HepG2 (cell line): Measurements from ENCODE around the gene MTHFS. TPM values are rescaled to one million over a fixed set of nuclear protein-coding genes. Genes with fewer than 3 reads are reported as not detected.
A peak's percentile ranks its signal among the peaks of the same experiment; 100 is the strongest.

Source experiments
- CBFB ChIP-seq: sonication (generic); formaldehyde crosslinking; IDR thresholded peaks from 2 replicates; pipeline ENCODE4 v1.4.0; 2020; ENCODE audit warnings: missing genetic modification reagents
- CREB3 ChIP-seq: sonication (generic); formaldehyde crosslinking; IDR thresholded peaks from 2 replicates; pipeline ENCODE4 v1.5.0; 2020; ENCODE audit warnings: missing genetic modification reagents
- KDM3A ChIP-seq: IDR thresholded peaks from 2 replicates; pipeline ENCODE4 v1.6.1; 2018; ENCODE audit warnings: low read depth, missing compliant biosample characterization
- MXD1 ChIP-seq: sonication (generic); formaldehyde crosslinking; IDR thresholded peaks from 2 replicates; pipeline ENCODE4 v1.4.0; 2020; ENCODE audit warnings: mild to moderate bottlenecking, missing genetic modification reagents
- NBN ChIP-seq: fragments of 450-650 bp; conservative IDR thresholded peaks from 2 replicates; pipeline ENCODE4 v1.6.1; 2017
- NR2C2 ChIP-seq: sonication (generic); formaldehyde crosslinking; IDR thresholded peaks from 2 replicates; pipeline ENCODE4 v1.4.0; 2020; ENCODE audit warnings: missing genetic modification reagents, mild to moderate bottlenecking, moderate library complexity, borderline replicate concordance
- SOX13 ChIP-seq, 3 experiments: fragments of 450-650 bp in 1 of 3; sonication (generic) in 1 of 3; formaldehyde crosslinking in 1 of 3; IDR thresholded peaks in 2 of 3; conservative IDR thresholded peaks in 1 of 3; 2 replicates each; pipeline versions ENCODE4 v1.5.0 to v1.6.1; 2016 to 2020; ENCODE audit warnings: antibody characterized with exemption in 1 of 3, mild to moderate bottlenecking in 1 of 3, missing compliant biosample characterization in 1 of 3, missing genetic modification reagents in 1 of 3, moderate library complexity in 1 of 3
- TMF1 ChIP-seq: sonication (generic); formaldehyde crosslinking; IDR thresholded peaks from 2 replicates; pipeline ENCODE4 v1.8.1; 2022; ENCODE audit warnings: low read depth, missing genetic modification reagents
- ZBTB3 ChIP-seq: sonication (generic); formaldehyde crosslinking; IDR thresholded peaks from 2 replicates; pipeline ENCODE4 v1.4.0; 2020; ENCODE audit warnings: low read depth, mild to moderate bottlenecking, moderate library complexity, missing genetic modification reagents, borderline replicate concordance
- ZBTB4 ChIP-seq: sonication (generic); formaldehyde crosslinking; IDR thresholded peaks from 2 replicates; pipeline ENCODE4 v1.4.0; 2020; ENCODE audit warnings: missing genetic modification reagents, mild to moderate bottlenecking, borderline replicate concordance
- ZFP82 ChIP-seq: sonication (generic); formaldehyde crosslinking; IDR thresholded peaks from 2 replicates; pipeline ENCODE4 v1.5.1; 2020; ENCODE audit warnings: mild to moderate bottlenecking, missing genetic modification reagents, borderline replicate concordance
- ZFP91 ChIP-seq: sonication (generic); formaldehyde crosslinking; IDR thresholded peaks from 2 replicates; pipeline ENCODE4 v1.9.0; 2022; ENCODE audit warnings: missing genetic modification reagents, mild to moderate bottlenecking, borderline replicate concordance
- ZNF282 ChIP-seq: fragments of 450-650 bp; IDR thresholded peaks from 2 replicates; pipeline ENCODE4 v1.6.1; 2018; ENCODE audit not compliant: partially characterized antibody
- ZNF296 ChIP-seq: sonication (generic); formaldehyde crosslinking; conservative IDR thresholded peaks from 2 replicates; pipeline ENCODE4 v1.5.0; 2020; ENCODE audit warnings: mild to moderate bottlenecking, missing genetic modification reagents
- ZNF326 ChIP-seq: sonication (generic); formaldehyde crosslinking; IDR thresholded peaks from 2 replicates; pipeline ENCODE4 v1.4.0; 2020; ENCODE audit warnings: missing genetic modification reagents, borderline replicate concordance
- ZNF605 ChIP-seq: sonication (generic); formaldehyde crosslinking; IDR thresholded peaks from 2 replicates; pipeline ENCODE4 v1.8.0; 2022; ENCODE audit warnings: mild to moderate bottlenecking, missing genetic modification reagents
- ZNF709 ChIP-seq: sonication (generic); formaldehyde crosslinking; IDR thresholded peaks from 2 replicates; pipeline ENCODE4 v1.5.0; 2020; ENCODE audit warnings: mild to moderate bottlenecking, missing genetic modification reagents
- ZNF772 ChIP-seq: sonication (generic); formaldehyde crosslinking; IDR thresholded peaks from 2 replicates; pipeline ENCODE4 v1.5.0; 2020; ENCODE audit warnings: mild to moderate bottlenecking, missing genetic modification reagents
- ZNF782 ChIP-seq: sonication (generic); formaldehyde crosslinking; IDR thresholded peaks from 2 replicates; pipeline ENCODE4 v1.4.0; 2020; ENCODE audit warnings: missing genetic modification reagents, mild to moderate bottlenecking, borderline replicate concordance
- polyA plus RNA-seq, 8 experiments: library from polyadenylated mRNA; depleted of rRNA in 3 of 8; stranded (reverse) in 7 of 8; unstranded in 1 of 8; fragments of >200 nt; fragmentation: Illumina TruSeq in 4 of 8; extraction: Trizol in 4 of 8; gene quantifications; 2 replicates each; pipeline versions ENCODE4 v1.2.1 to v1.2.3, GENCODE V29; 2011 to 2016; ENCODE audit warnings: low read depth in 4 of 8, missing spikeins in 1 of 8, mixed read lengths in 1 of 8; ENCODE audit not compliant: insufficient read depth in 1 of 8
- total RNA-seq, 5 experiments: library from RNA; depleted of rRNA; stranded (reverse); fragments of >200 nt; fragmentation: Illumina TruSeq; extraction: Trizol; gene quantifications; 2 replicates each; pipeline ENCODE4 v1.2.3, GENCODE V29; 2016; ENCODE audit warnings: low read depth in 1 of 5

Gene MTHFS
- total and polyA plus RNA-seq, 2 of the 13 experiments (the other 11 are each of a cell fraction or from before 2014, with no cell fraction given), result 37.0 to 49.7 TPM

- no peak for TF ChIP-seq ZBTB4
- no peak for TF ChIP-seq MXD1 (CRISPR knock-in tag)
- TF ChIP-seq NR2C2, result no peak
- no peak for TF ChIP-seq ZNF605 (CRISPR knock-in tag)
- TF ChIP-seq CREB3, result no peak
- no peak for TF ChIP-seq ZNF326 (CRISPR knock-in tag)
- TF ChIP-seq KDM3A, result no peak
- TF ChIP-seq SOX13 (IDR thresholded peaks at IDR 0.05), result no peak
- no peak for TF ChIP-seq SOX13 (CRISPR knock-in tag; conservative IDR thresholded peaks at IDR 0.05 in 1 of 2, IDR thresholded peaks at IDR 0.05 in 1 of 2)
- TF ChIP-seq TMF1 (CRISPR knock-in tag), result no peak
- peak; percentile 12; the same call in 1 of the 2 replicates for TF ChIP-seq ZFP82
- TF ChIP-seq ZNF296 (CRISPR knock-in tag), result no peak
- no peak for TF ChIP-seq NBN
- TF ChIP-seq ZNF709, result no peak
- no peak for TF ChIP-seq ZNF782 (CRISPR knock-in tag)
- no peak for TF ChIP-seq ZNF282
- no peak for TF ChIP-seq ZBTB3
- TF ChIP-seq ZFP91 (CRISPR knock-in tag), result no peak
- 0 out of 2 replicates have a peak, but pooled peaks have one; percentile 18 for TF ChIP-seq CBFB (CRISPR knock-in tag)
- no peak for TF ChIP-seq ZNF772
- TF ChIP-seq, all 625 proteins: peak for 21
Observed at GRCh38 chr15:79922512-79923078, 25.8 kb upstream of the MTHFS start (continued).
